Hindlimb muscle (tissue), 1 donor: ENCODE data around the gene EPS15. TPM values are rescaled to one million over a fixed set of nuclear protein-coding genes. Genes with fewer than 3 reads are reported as not detected.

Experiments
- DNase-seq: peaks from one replicate; pipeline ENCODE4 v3.0.0-alpha.2; 2013
- polyA plus RNA-seq: library from polyadenylated mRNA; unstranded; fragments of 120-200 nt; gene quantifications from one replicate; pipeline ENCODE4 v1.2.1, GENCODE V29; 2013; ENCODE audit not compliant: insufficient read length

Gene EPS15
- polyA plus RNA-seq, 1 donor = 30.4 TPM

- DNase-seq = no peak
Observed at GRCh38 chr1:51373898-51374297, 145.2 kb downstream of the EPS15 start.

GRCh38 chr1:51372561-51372960 is 146.5 kb downstream of the EPS15 start:
- DNase-seq = no peak

- no peak for DNase-seq
Observed at GRCh38 chr1:51369171-51369570, 149.9 kb downstream of the EPS15 start.

GRCh38 chr1:51365774-51366173 is 153.3 kb downstream of the EPS15 start:
- DNase-seq = no peak

- no peak for DNase-seq
Observed at GRCh38 chr1:51359879-51360278, 159.2 kb downstream of the EPS15 start.

- DNase-seq = no peak
Observed at GRCh38 chr1:51355382-51355781, 163.7 kb downstream of the EPS15 start.

- DNase-seq = no peak
Observed at GRCh38 chr1:51354416-51354815, 164.7 kb downstream of the EPS15 start.

- DNase-seq = no peak
Observed at GRCh38 chr1:51351907-51352306, 167.2 kb downstream of the EPS15 start.

GRCh38 chr1:51349862-51350261 is 169.2 kb downstream of the EPS15 start:
- DNase-seq = no peak

- DNase-seq = no peak
Observed at GRCh38 chr1:51348147-51348527, 170.9 kb downstream of the EPS15 start.

GRCh38 chr1:51347398-51348146 is 171.5 kb downstream of the EPS15 start:
- DNase-seq = no peak

- no peak for DNase-seq
Observed at GRCh38 chr1:51346086-51346942, 172.8 kb downstream of the EPS15 start.

- no peak for DNase-seq
Observed at GRCh38 chr1:51345300-51345687, 173.8 kb downstream of the EPS15 start.

- no peak for DNase-seq
Observed at GRCh38 chr1:51344602-51345299, 174.3 kb downstream of the EPS15 start.

- DNase-seq = no peak
Observed at GRCh38 chr1:51344276-51344601, 174.8 kb downstream of the EPS15 start.

- no peak for DNase-seq
Observed at GRCh38 chr1:51343624-51344023, 175.4 kb downstream of the EPS15 start.

GRCh38 chr1:51342591-51343206 is 176.4 kb downstream of the EPS15 start:
- no peak for DNase-seq

GRCh38 chr1:51341876-51342496 is 177.1 kb downstream of the EPS15 start:
- DNase-seq = no peak

GRCh38 chr1:51340380-51340779 is 178.7 kb downstream of the EPS15 start:
- DNase-seq = no peak

- no peak for DNase-seq
Observed at GRCh38 chr1:51336711-51337110, 182.4 kb downstream of the EPS15 start.

- DNase-seq = no peak
Observed at GRCh38 chr1:51336004-51336403, 183.1 kb downstream of the EPS15 start.
